Mesothelial cell of epicardium (in vitro differentiated cells): ENCODE data around the gene ZFHX2. TPM values are rescaled to one million over a fixed set of nuclear protein-coding genes. Genes with fewer than 3 reads are reported as not detected.

Source experiments
- DNase-seq, 2 experiments: peaks; one replicate each; pipeline ENCODE4 v3.0.0; 2021; ENCODE audit warnings: low spot score in 2 of 2; ENCODE audit not compliant: unreplicated experiment in 2 of 2
- H3K27ac Mint-ChIP-seq: 2 replicates; pipeline ENCODE4 v1.8.0; 2021; ENCODE audit warnings: mixed read lengths
- H3K27me3 Mint-ChIP-seq: 2 replicates; pipeline ENCODE4 v1.8.0; 2021; ENCODE audit warnings: low read depth, mixed read lengths
- H3K36me3 Mint-ChIP-seq: 2 replicates; pipeline ENCODE4 v1.8.0; 2021; ENCODE audit warnings: mixed read lengths
- H3K4me1 Mint-ChIP-seq: 2 replicates; pipeline ENCODE4 v1.8.0; 2021; ENCODE audit warnings: mixed read lengths
- H3K4me3 Mint-ChIP-seq: 2 replicates; pipeline ENCODE4 v1.8.0; 2021; ENCODE audit warnings: mild to moderate bottlenecking, moderate library complexity, mixed read lengths
- H3K9me3 Mint-ChIP-seq: 2 replicates; pipeline ENCODE4 v1.8.0; 2021; ENCODE audit warnings: mixed read lengths
- total RNA-seq: library from RNA; stranded (reverse); gene quantifications from 3 replicates; pipeline ENCODE4 v1.2.1, GENCODE V29; 2021
- TF ChIP-seq, protein P1 (sequence below): fragments of 200-600 bp; sonication (generic); IDR thresholded peaks from one replicate; pipeline ENCODE4 v1.5.0; 2021; ENCODE audit warnings: antibody characterized with exemption; ENCODE audit not compliant: unreplicated experiment

ZFHX2 gene
- total RNA-seq, 1 donor from 2014 or later, result 13.7 TPM

DNA sequence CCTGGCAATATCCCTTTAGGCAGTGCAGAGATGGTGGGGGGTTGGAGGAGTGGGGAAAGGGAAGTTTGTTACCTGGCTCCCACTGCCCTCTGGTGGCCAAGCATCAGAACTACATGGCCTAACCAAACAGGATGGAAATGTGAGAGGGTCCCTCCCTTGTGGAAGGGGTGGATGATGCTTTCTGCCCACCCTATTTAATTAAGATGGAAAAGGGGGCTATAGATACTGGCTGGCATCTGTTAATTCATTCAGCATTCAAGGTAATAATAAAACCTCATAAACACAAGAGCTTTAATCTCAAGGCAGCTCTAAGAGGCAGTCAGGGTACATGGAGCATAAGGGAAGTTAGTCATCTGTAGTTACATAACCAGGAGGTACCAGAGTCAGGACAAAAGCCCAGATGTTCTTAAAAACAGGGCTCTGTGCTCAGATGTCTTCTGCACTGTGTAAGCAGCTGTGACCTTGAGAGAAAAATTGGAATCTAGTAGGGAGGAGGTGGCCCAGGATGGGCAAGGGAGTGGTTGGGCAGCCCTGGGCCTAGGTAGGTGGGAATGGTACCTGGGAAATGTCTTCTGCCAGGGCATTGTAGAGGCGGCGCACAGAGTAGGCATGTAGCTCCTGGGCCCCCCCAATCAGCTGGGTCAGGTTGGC lies 11.4 kb upstream of the ZFHX2 start:
- TF ChIP-seq, protein P1, sequence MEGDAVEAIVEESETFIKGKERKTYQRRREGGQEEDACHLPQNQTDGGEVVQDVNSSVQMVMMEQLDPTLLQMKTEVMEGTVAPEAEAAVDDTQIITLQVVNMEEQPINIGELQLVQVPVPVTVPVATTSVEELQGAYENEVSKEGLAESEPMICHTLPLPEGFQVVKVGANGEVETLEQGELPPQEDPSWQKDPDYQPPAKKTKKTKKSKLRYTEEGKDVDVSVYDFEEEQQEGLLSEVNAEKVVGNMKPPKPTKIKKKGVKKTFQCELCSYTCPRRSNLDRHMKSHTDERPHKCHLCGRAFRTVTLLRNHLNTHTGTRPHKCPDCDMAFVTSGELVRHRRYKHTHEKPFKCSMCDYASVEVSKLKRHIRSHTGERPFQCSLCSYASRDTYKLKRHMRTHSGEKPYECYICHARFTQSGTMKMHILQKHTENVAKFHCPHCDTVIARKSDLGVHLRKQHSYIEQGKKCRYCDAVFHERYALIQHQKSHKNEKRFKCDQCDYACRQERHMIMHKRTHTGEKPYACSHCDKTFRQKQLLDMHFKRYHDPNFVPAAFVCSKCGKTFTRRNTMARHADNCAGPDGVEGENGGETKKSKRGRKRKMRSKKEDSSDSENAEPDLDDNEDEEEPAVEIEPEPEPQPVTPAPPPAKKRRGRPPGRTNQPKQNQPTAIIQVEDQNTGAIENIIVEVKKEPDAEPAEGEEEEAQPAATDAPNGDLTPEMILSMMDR, result peak; percentile 93
- peak in 1 of 2 experiments; percentile 71 for DNase-seq
- Mint-ChIP-seq H3K27ac (no peak overlapping the region), H3K9me3 (no peaks in the 10 kb centered on the region), H3K27me3 (no peaks in the 10 kb centered on the region), H3K4me3 (no peak overlapping the region), H3K4me1 (peaks cover 12% of the 10 kb centered on the region), H3K36me3 (peaks cover 19% of the 10 kb centered on the region)

DNA sequence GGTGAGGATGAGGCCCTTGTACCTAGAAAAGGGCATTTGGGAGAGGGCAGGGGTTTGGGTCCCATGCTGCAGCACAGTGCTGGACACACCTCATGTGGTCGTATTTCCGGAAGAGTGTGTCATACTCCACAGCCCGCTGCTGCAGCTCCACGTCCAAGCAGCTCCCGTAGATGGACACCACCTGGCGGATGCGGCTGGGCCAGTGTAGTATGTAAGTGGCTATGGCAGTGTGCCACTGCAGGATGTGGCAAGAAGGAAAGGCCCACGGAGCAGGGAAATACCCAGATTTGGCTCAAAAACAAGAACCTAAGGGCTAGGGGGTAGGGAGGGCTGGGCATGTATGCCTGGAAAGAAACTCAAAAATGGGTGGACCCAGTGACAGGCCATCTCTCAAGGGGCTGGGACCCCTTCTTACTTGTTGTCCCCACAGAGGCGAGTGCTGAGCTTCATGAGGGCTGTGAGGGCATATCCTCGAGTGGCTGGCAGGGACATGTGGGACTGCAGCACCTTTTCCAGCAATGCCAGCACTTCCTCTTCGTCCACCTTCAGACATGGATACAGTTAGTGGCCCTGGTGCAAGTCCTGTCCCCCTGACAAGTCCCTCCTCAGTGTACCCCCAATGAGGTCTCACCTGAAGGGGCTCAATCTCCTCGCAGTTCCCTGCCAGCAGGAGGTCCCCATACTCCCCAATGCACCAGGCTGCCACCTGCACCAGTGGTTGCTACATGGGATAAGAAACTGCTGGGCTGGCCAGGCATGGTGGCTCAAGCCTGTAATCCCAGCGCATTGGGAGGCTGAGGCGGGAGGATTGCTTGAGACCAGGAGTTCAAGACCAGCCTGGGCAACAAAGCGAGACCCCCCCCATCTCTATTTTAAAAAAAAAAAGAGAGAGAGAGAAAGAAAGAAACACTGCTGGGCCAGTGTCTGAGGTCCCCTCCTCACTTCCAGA lies 10.6 kb upstream of the ZFHX2 start:
- DNase-seq, result no peak

DNA sequence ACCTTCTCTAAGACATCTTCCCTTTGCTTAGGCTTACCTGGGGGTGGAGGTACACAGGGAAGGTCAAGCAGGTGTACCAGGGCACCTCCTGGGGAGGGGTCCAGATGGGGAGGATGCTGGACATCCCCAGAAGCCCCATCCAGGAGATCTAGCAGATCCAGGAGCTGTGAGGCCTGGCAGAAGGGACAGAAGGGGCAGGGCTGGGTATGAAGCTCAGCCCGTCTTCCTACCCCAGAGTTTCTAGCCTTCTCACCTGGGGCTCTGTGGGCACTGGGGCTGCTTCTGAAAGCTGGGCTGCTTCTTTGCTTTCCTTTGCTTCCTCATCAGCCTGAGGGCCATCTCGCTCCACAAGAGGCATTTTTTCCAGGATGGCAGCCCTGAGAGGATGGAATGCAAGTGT lies 9.7 kb upstream of the ZFHX2 start:
- H3K4me3 Mint-ChIP-seq, result no peak overlapping the region
- TF ChIP-seq, protein P1, result no peak
- H3K4me1 Mint-ChIP-seq, result peaks cover 14% of the 10 kb centered on the region
- DNase-seq, result no peak
- no peaks in the 10 kb centered on the region for H3K27me3 Mint-ChIP-seq
- H3K27ac Mint-ChIP-seq, result no peak overlapping the region
- peaks cover 19% of the 10 kb centered on the region for H3K36me3 Mint-ChIP-seq
- H3K9me3 Mint-ChIP-seq, result no peaks in the 10 kb centered on the region

More for the DNA sequence above, 10.6 kb upstream of the ZFHX2 start:
- Mint-ChIP-seq H3K36me3 (peaks cover 19% of the 10 kb centered on the region), H3K27me3 (no peaks in the 10 kb centered on the region), H3K27ac (no peak overlapping the region), H3K4me1 (peaks cover 10% of the 10 kb centered on the region), H3K9me3 (no peaks in the 10 kb centered on the region), H3K4me3 (no peak overlapping the region)
- TF ChIP-seq, protein P1, result no peak

DNA sequence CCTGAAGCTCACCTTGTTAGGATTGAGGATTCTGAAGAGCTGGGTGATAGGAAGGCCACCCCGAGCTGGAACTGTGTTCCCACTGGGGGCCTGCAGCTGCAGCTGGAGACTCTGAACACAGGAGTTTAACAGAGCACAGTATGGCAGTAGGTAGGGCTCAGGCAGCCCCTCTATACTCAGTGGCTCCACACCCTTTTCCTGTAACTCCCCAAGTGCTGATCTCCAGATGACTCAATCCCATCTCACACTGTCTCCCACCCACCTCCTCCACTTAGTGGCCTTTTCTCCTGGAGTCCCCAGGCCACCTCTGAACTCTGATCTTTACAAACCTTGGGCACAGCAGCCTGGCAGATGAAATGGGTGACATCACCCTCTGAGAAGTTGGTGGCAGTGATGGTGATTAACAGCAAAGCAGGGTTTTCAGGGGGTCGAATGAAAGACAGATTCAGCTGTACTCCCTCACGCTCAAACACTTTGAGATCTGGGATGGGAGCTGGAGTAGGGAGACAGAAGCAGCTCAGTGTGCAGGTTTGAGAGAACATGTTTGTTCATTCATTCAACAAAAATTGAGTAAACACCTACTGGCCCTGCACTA lies 8.5 kb upstream of the ZFHX2 start:
- Mint-ChIP-seq H3K27me3 (no peaks in the 10 kb centered on the region), H3K4me3 (no peak overlapping the region), H3K4me1 (peaks cover 20% of the 10 kb centered on the region), H3K27ac (no peak overlapping the region), H3K36me3 (peaks cover 19% of the 10 kb centered on the region), H3K9me3 (no peaks in the 10 kb centered on the region)
- no peak for DNase-seq
- TF ChIP-seq, protein P1, result no peak

DNA sequence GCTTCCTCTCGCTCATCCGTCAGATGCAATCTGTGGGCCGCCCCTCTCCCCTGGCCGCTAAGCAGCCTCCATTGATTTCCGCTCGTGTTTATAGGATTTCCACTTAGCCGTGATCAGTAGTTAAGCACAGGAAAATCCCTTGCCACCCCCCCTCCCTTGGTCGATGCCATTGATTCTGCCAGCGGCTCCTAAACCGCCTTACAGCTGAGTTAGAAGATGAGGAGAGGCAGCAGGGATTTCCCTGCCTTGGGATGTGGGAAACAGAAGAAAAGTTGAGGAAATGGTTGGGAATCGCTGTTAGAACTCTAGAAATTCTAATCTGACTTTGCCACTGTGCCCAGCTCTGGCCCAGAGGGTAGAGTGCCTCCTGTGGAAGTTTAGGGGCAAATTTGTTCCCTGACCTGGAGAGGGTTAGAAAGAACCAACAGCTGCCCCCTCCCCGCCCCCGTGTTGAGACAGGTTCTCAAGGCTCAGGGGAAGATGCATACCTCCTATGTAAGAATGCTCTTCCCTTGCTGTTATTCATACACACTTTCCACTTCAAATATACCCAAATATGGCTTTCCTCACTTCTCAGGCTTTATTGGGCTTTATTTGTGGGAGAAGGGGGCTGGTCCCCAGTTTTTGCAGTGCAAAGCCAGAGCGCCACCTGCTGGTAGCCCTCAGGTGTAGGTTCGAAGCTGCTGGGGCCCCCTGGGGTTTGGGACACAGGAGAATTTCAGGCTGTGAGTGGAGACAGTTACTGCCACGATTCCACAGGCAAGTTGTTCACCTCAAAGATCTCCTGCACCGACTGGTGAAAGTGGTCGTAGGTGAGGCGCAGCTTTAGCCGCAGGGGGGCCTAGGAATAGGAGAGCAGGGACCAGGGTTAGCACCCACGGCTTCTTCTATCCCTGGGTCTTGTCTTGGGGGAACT lies 7.7 kb upstream of the ZFHX2 start:
- peak overlapping the region; percentile 34 for H3K27ac Mint-ChIP-seq

More for the DNA sequence above, 7.7 kb upstream of the ZFHX2 start:
- H3K4me3 Mint-ChIP-seq, result no peak overlapping the region
- H3K9me3 Mint-ChIP-seq, result no peaks in the 10 kb centered on the region
- TF ChIP-seq, protein P1, result peak; percentile 72
- H3K36me3 Mint-ChIP-seq, result peaks cover 17% of the 10 kb centered on the region
- peak in 1 of 2 experiments; percentile 75 for DNase-seq
- H3K4me1 Mint-ChIP-seq, result peaks cover 20% of the 10 kb centered on the region
- H3K27me3 Mint-ChIP-seq, result no peaks in the 10 kb centered on the region
